ENCODE results near the gene MB. TPM values are rescaled to one million over a fixed set of nuclear protein-coding genes. Genes with fewer than 3 reads are reported as not detected.

Gene MB
- total and polyA plus RNA-seq, 2 experiments from 2014 or later = not detected

- H3K9me3 Mint-ChIP-seq = no peaks in the 10 kb centered on the region
- Histone ChIP-seq H3K4me3 (no peak overlapping the region), H4K20me1 (replicated peaks; ENCODE audit: insufficient read depth) (no peaks in the 10 kb centered on the region), H3K36me3 (ENCODE audit: insufficient read depth) (no peaks in the 10 kb centered on the region), H3K4me2 (no peak overlapping the region), H3K9me2 (ENCODE audit: insufficient read depth) (no peaks in the 10 kb centered on the region), H3K79me2 (replicated peaks; ENCODE audit: insufficient read depth) (no peaks in the 10 kb centered on the region), H3K27me3 (ENCODE audit: insufficient read depth) (no peaks in the 10 kb centered on the region), H2AFZ (peak overlapping the region; percentile 7; the same call in 1 of the 2 replicates), H3F3A (replicated peaks; ENCODE audit: low read depth) (peaks cover 5% of the 10 kb centered on the region; the same call in 1 of the 2 replicates), H3K4me1 (ENCODE audit: insufficient read depth) (no peaks in the 10 kb centered on the region), H3K27ac (ENCODE audit: low read depth) (no peak overlapping the region)
- peaks cover 3% of the 10 kb centered on the region for H3K27me3 Mint-ChIP-seq (ENCODE audit: insufficient read depth, low read depth, poor library complexity)
- no peak for DNase-seq (ENCODE audit: low spot score)
- H3K27ac Mint-ChIP-seq = no peak overlapping the region
- H3K4me1 Mint-ChIP-seq = peaks cover 4% of the 10 kb centered on the region
- no peak overlapping the region for H3K4me3 Mint-ChIP-seq
- no peaks in the 10 kb centered on the region; the same call in 2 of the 3 replicates for H3K36me3 Mint-ChIP-seq (ENCODE audit: low read depth)
- ATAC-seq = no peak
- TF ChIP-seq ZNF331 (CRISPR knock-in tag; IDR thresholded peaks at IDR 0.05; ENCODE audit: low read depth) (no peak), STAT1 (IDR thresholded peaks at IDR 0.05; ENCODE audit: unreplicated experiment) (no peak), POLR2AphosphoS5 (IDR thresholded peaks at IDR 0.05; ENCODE audit: low read depth) (no peak), CREB1 (CRISPR knock-in tag; IDR thresholded peaks at IDR 0.05; ENCODE audit: low read depth) (no peak), CTCF (conservative IDR thresholded peaks at IDR 0.05; ENCODE audit: low read depth in 2 of 2) (no peak), ZNF462 (CRISPR knock-in tag; IDR thresholded peaks at IDR 0.05) (no peak), EZH2phosphoT487 (IDR thresholded peaks at IDR 0.05; ENCODE audit: unreplicated experiment) (no peak), REST (IDR thresholded peaks at IDR 0.05; ENCODE audit: unreplicated experiment) (no peak), EZH2 (IDR thresholded peaks at IDR 0.05; ENCODE audit: low read depth, unreplicated experiment) (no peak), JUNB (IDR thresholded peaks at IDR 0.05; ENCODE audit: unreplicated experiment) (no peak), NANOG (IDR thresholded peaks at IDR 0.05; ENCODE audit: borderline replicate concordance) (no peak), ETS1 (IDR thresholded peaks at IDR 0.05) (no peak), ZNF114 (CRISPR knock-in tag; IDR thresholded peaks at IDR 0.05) (no peak)
Observed at GRCh38 chr22:35568751-35569739, 48.1 kb downstream of the MB start.
